A549 (cell line): ENCODE data around the gene IPO9. TPM values are rescaled to one million over a fixed set of nuclear protein-coding genes. Genes with fewer than 3 reads are reported as not detected.

Source experiments
- ATAC-seq, 2 experiments: fragments of 200-7000 bp in 1 of 2; fragments of >200 bp in 1 of 2; cut with Nextera tagmentation in 1 of 2; cut with Tn5 transposase in 1 of 2; 3 replicates each; pipeline versions ENCODE4 v1.8.0 to v1.9.1; 2018 to 2020; ENCODE audit warnings: mild to moderate bottlenecking in 1 of 2, moderate library complexity in 1 of 2
- CTCF ChIA-PET: fragments of 300-600 bp; sonication (Branson Sonifier 250); formaldehyde crosslinking; extraction: SDS; loops from one replicate; lab custom pipeline; 2021; ENCODE audit warnings: antibody characterized with exemption, inconsistent platforms; lab: Yijun Ruan, JAX
- POLR2A ChIA-PET: fragments of 350-600 bp; formaldehyde crosslinking; extraction: SDS; loops from one replicate; lab custom pipeline; 2021; ENCODE audit warnings: antibody characterized with exemption, inconsistent platforms; lab: Yijun Ruan, JAX
- DNase-seq, 2 experiments: peaks; one replicate each; pipeline versions ENCODE4 v3.0.0 to v3.0.0-alpha.2; 2011 to 2016; ENCODE audit warnings: low read depth in 1 of 2, low spot score in 1 of 2
- FAIRE-seq: peaks from 2 replicates; lab custom pipeline; 2011; peaks lifted over from hg19 to GRCh38; lab: Jason Lieb, UNC
- H3K27ac ChIP-seq, 2 experiments: fragments of >200 bp; sonication (Bioruptor Twin); formaldehyde crosslinking; 3 replicates each; pipeline ENCODE4 v1.5.1; 2016 to 2017
- H3K4me1 ChIP-seq: fragments of >200 bp; sonication (Bioruptor Twin); formaldehyde crosslinking; 3 replicates; pipeline ENCODE4 v1.6.1; 2016
- H3K4me2 ChIP-seq: fragments of >200 bp; sonication (Bioruptor Twin); formaldehyde crosslinking; 3 replicates; pipeline ENCODE4 v1.6.1; 2016
- H3K4me3 ChIP-seq: fragments of >200 bp; sonication (Bioruptor Twin); formaldehyde crosslinking; 3 replicates; pipeline ENCODE4 v1.5.1; 2016
- H3K9me3 ChIP-seq: fragments of >200 bp; sonication (Bioruptor Twin); formaldehyde crosslinking; 3 replicates; pipeline ENCODE4 v1.6.1; 2016
- CBX2 ChIP-seq: fragments of 200-600 bp; sonication (generic); IDR thresholded peaks from 2 replicates; pipeline ENCODE4 v1.6.1; 2016; ENCODE audit warnings: low read depth, mild to moderate bottlenecking, borderline replicate concordance
- CBX8 ChIP-seq: fragments of 200-600 bp; sonication (generic); IDR thresholded peaks from 2 replicates; pipeline ENCODE4 v1.6.1; 2016
- CHD4 ChIP-seq: fragments of 200-600 bp; sonication (generic); IDR thresholded peaks from 2 replicates; pipeline ENCODE4 v1.6.1; 2016; ENCODE audit warnings: antibody characterized with exemption, mild to moderate bottlenecking, borderline replicate concordance
- EHF ChIP-seq: fragments of 250-450 bp; sonication (Bioruptor Pico); IDR thresholded peaks from 2 replicates; pipeline ENCODE4 v1.5.0; 2020; ENCODE audit warnings: mild to moderate bottlenecking
- EHMT2 ChIP-seq: fragments of 200-600 bp; sonication (generic); IDR thresholded peaks from 2 replicates; pipeline ENCODE4 v1.6.1; 2016; ENCODE audit warnings: antibody characterized with exemption, low read depth, mild to moderate bottlenecking, moderate library complexity
- EP300 ChIP-seq, 2 experiments: fragments of >200 bp; sonication (Bioruptor Twin); formaldehyde crosslinking; IDR thresholded peaks; 2 replicates in 1 of 2; 3 replicates in 1 of 2; pipeline ENCODE4 v1.6.1; 2016 to 2017
- FOSB ChIP-seq: fragments of 250-450 bp; sonication (Bioruptor Pico); IDR thresholded peaks from 2 replicates; pipeline ENCODE4 v1.5.0; 2020; ENCODE audit warnings: mild to moderate bottlenecking, moderate library complexity
- FOSL2 ChIP-seq, 2 experiments: fragments of 450-650 bp in 1 of 2; fragments of >200 bp in 1 of 2; sonication (Bioruptor Twin) in 1 of 2; formaldehyde crosslinking; IDR thresholded peaks; 2 replicates each; pipeline versions ENCODE4 v1.5.0 to v1.6.1; 2016 to 2020; ENCODE audit warnings: mild to moderate bottlenecking in 1 of 2, moderate library complexity in 1 of 2
- HDAC2 ChIP-seq: fragments of 200-600 bp; sonication (generic); IDR thresholded peaks from 2 replicates; pipeline ENCODE4 v1.6.1; 2016
- HOXB13 ChIP-seq: fragments of 250-450 bp; sonication (Bioruptor Pico); IDR thresholded peaks from 2 replicates; pipeline ENCODE4 v1.5.0; 2020; ENCODE audit warnings: low read depth, mild to moderate bottlenecking, moderate library complexity
- HOXB5 ChIP-seq: fragments of 250-450 bp; sonication (Bioruptor Pico); IDR thresholded peaks from 2 replicates; pipeline ENCODE4 v1.5.0; 2020; ENCODE audit warnings: mild to moderate bottlenecking, moderate library complexity
- MAFK ChIP-seq: fragments of 450-650 bp; IDR thresholded peaks from 2 replicates; pipeline ENCODE4 v1.6.1; 2014; ENCODE audit not compliant: partially characterized antibody
- MYC ChIP-seq: IDR thresholded peaks from 2 replicates; pipeline ENCODE4 v1.6.1; 2012; ENCODE audit warnings: mild to moderate bottlenecking, inconsistent platforms, low read length, improper control_type of control experiment, borderline replicate concordance
- PHF8 ChIP-seq: fragments of 200-600 bp; sonication (generic); IDR thresholded peaks from 2 replicates; pipeline ENCODE4 v1.6.1; 2016; ENCODE audit warnings: low read depth, mild to moderate bottlenecking, antibody characterized with exemption, moderate library complexity, borderline replicate concordance
- POLR2A ChIP-seq: IDR thresholded peaks from 2 replicates; pipeline ENCODE4 v1.6.1; 2012; ENCODE audit warnings: mild to moderate bottlenecking, low read length
- RCOR1 ChIP-seq: fragments of 150-350 bp; IDR thresholded peaks from 2 replicates; pipeline ENCODE4 v1.6.1; 2014; ENCODE audit warnings: antibody characterized with exemption, low read length, low read depth
- RFX5 ChIP-seq: fragments of 450-650 bp; IDR thresholded peaks from 2 replicates; pipeline ENCODE4 v1.7.1; 2014; ENCODE audit warnings: antibody characterized with exemption, mild to moderate bottlenecking, moderate library complexity
- RNF2 ChIP-seq: fragments of 200-600 bp; sonication (generic); IDR thresholded peaks from 2 replicates; pipeline ENCODE4 v1.6.1; 2016; ENCODE audit warnings: low read depth, mild to moderate bottlenecking, antibody characterized with exemption, moderate library complexity, borderline replicate concordance
- SMC3 ChIP-seq: fragments of >200 bp; sonication (Bioruptor Twin); formaldehyde crosslinking; IDR thresholded peaks from 3 replicates; pipeline ENCODE4 v1.6.1; 2018; ENCODE audit warnings: inconsistent platforms
- ZC3H11A ChIP-seq: fragments of 450-650 bp; IDR thresholded peaks from 2 replicates; pipeline ENCODE4 v1.6.1; 2014; ENCODE audit warnings: antibody characterized with exemption, mild to moderate bottlenecking
- ZNF302 ChIP-seq: fragments of 250-450 bp; sonication (Bioruptor Pico); IDR thresholded peaks from 2 replicates; pipeline ENCODE4 v1.9.0; 2021; ENCODE audit warnings: inconsistent platforms, mild to moderate bottlenecking, moderate library complexity
- WGBS: methylation state at CpG from one replicate; pipeline ENCODE4 v1.1.6; 2017; ENCODE audit errors: missing lambda C conversion rate; 5-methylcytosine and 5-hydroxymethylcytosine counted together
- polyA plus RNA-seq, 4 experiments: library from polyadenylated mRNA; depleted of rRNA in 3 of 4; stranded (reverse); fragments of >200 nt; fragmentation: RNase III in 1 of 4; extraction: RNeasy Plus Mini Kit Qiagen cat#74134 plus additional on column Dnase treatment in 1 of 4; gene quantifications; 2 replicates in 3 of 4; 3 replicates in 1 of 4; pipeline ENCODE4 v1.2.3, GENCODE V29; 2011 to 2017
- TF ChIP-seq, protein P1 (sequence below): fragments of 200-600 bp; sonication (generic); IDR thresholded peaks from 2 replicates; pipeline ENCODE4 v1.6.1; 2016; ENCODE audit warnings: antibody characterized with exemption, mild to moderate bottlenecking, moderate library complexity
- TF ChIP-seq, protein P2 (sequence below): fragments of 150-350 bp; IDR thresholded peaks from 2 replicates; pipeline ENCODE4 v1.6.1; 2014; ENCODE audit warnings: low read depth, mild to moderate bottlenecking, low read length
- TF ChIP-seq, protein P3 (sequence below): IDR thresholded peaks from 2 replicates; pipeline ENCODE4 v1.6.1; 2012; ENCODE audit warnings: low read depth, borderline replicate concordance
- TF ChIP-seq, protein P4 (sequence below): fragments of >200 bp; sonication (Bioruptor Twin); formaldehyde crosslinking; IDR thresholded peaks from 2 replicates; pipeline ENCODE4 v1.6.1; 2016
- TF ChIP-seq, protein P5 (sequence below): fragments of 450-650 bp; IDR thresholded peaks from 2 replicates; pipeline ENCODE4 v1.6.1; 2014; ENCODE audit warnings: antibody characterized with exemption

The IPO9 gene
- polyA plus RNA-seq, 2 of the 4 experiments (the other 2 are of a cell fraction): 40.1 to 77.5 TPM

DNA sequence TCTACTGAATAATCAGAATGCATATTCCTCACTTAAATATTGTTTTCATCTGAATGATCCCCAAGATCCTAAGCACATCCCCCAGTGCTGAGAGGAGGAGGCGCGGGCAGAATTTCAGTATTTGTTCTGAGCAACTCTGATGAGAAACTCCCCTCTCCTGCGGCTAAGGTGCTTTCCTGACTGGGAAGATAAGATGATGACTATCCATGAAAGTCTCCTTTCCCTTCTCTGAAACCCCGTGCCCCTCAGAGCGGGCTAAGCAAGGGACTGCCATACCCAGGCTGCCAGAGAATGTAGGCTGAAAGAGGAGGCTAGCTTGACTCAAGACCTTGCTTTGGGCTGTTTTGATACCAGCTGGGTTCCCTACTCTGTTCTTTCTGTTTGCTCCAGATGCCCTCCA, 39.7 kb upstream of the IPO9 start:
- WGBS: 88% methylated on average over 5 of the region's 5 CpGs
- Histone ChIP-seq H3K9me3 (no peaks in the 10 kb centered on the region), H3K4me2 (no peak overlapping the region), H3K4me1 (peaks cover 14% of the 10 kb centered on the region; the same call in 2 of the 3 replicates), H3K27ac (no peak overlapping the region), H3K4me3 (no peak overlapping the region)
- TF ChIP-seq, protein P1, sequence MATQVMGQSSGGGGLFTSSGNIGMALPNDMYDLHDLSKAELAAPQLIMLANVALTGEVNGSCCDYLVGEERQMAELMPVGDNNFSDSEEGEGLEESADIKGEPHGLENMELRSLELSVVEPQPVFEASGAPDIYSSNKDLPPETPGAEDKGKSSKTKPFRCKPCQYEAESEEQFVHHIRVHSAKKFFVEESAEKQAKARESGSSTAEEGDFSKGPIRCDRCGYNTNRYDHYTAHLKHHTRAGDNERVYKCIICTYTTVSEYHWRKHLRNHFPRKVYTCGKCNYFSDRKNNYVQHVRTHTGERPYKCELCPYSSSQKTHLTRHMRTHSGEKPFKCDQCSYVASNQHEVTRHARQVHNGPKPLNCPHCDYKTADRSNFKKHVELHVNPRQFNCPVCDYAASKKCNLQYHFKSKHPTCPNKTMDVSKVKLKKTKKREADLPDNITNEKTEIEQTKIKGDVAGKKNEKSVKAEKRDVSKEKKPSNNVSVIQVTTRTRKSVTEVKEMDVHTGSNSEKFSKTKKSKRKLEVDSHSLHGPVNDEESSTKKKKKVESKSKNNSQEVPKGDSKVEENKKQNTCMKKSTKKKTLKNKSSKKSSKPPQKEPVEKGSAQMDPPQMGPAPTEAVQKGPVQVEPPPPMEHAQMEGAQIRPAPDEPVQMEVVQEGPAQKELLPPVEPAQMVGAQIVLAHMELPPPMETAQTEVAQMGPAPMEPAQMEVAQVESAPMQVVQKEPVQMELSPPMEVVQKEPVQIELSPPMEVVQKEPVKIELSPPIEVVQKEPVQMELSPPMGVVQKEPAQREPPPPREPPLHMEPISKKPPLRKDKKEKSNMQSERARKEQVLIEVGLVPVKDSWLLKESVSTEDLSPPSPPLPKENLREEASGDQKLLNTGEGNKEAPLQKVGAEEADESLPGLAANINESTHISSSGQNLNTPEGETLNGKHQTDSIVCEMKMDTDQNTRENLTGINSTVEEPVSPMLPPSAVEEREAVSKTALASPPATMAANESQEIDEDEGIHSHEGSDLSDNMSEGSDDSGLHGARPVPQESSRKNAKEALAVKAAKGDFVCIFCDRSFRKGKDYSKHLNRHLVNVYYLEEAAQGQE: no peak
- TF ChIP-seq, protein P2, sequence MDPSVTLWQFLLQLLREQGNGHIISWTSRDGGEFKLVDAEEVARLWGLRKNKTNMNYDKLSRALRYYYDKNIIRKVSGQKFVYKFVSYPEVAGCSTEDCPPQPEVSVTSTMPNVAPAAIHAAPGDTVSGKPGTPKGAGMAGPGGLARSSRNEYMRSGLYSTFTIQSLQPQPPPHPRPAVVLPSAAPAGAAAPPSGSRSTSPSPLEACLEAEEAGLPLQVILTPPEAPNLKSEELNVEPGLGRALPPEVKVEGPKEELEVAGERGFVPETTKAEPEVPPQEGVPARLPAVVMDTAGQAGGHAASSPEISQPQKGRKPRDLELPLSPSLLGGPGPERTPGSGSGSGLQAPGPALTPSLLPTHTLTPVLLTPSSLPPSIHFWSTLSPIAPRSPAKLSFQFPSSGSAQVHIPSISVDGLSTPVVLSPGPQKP: no peak
- TF ChIP-seq RCOR1 (no peak), EHMT2 (no peak), SMC3 (no peak), EP300 (IDR thresholded peaks at IDR 0.05) (no peak), RNF2 (no peak), HOXB13 (no peak), EHF (CRISPR knock-in tag) (no peak), CBX2 (no peak), PHF8 (no peak), CHD4 (no peak), ZNF302 (CRISPR knock-in tag) (no peak), HDAC2 (no peak), ZC3H11A (no peak), CBX8 (no peak)
- TF ChIP-seq, protein P3, sequence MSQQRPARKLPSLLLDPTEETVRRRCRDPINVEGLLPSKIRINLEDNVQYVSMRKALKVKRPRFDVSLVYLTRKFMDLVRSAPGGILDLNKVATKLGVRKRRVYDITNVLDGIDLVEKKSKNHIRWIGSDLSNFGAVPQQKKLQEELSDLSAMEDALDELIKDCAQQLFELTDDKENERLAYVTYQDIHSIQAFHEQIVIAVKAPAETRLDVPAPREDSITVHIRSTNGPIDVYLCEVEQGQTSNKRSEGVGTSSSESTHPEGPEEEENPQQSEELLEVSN: no peak
- TF ChIP-seq, protein P4, sequence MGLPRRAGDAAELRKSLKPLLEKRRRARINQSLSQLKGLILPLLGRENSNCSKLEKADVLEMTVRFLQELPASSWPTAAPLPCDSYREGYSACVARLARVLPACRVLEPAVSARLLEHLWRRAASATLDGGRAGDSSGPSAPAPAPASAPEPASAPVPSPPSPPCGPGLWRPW: no peak
- TF ChIP-seq, protein P5, sequence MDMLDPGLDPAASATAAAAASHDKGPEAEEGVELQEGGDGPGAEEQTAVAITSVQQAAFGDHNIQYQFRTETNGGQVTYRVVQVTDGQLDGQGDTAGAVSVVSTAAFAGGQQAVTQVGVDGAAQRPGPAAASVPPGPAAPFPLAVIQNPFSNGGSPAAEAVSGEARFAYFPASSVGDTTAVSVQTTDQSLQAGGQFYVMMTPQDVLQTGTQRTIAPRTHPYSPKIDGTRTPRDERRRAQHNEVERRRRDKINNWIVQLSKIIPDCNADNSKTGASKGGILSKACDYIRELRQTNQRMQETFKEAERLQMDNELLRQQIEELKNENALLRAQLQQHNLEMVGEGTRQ: no peak
- FAIRE-seq (no peak), ATAC-seq (no peak), DNase-seq (no peak)
- POLR2A ChIA-PET: no interaction called here
- CTCF ChIA-PET: interaction anchor here (0.7 to 24.4 kb wide), 7 partner anchors 15 to 255 kb away, joined by 3 to 903 read pairs (median 10); partner anchors contain the start of gene NAV1

DNA sequence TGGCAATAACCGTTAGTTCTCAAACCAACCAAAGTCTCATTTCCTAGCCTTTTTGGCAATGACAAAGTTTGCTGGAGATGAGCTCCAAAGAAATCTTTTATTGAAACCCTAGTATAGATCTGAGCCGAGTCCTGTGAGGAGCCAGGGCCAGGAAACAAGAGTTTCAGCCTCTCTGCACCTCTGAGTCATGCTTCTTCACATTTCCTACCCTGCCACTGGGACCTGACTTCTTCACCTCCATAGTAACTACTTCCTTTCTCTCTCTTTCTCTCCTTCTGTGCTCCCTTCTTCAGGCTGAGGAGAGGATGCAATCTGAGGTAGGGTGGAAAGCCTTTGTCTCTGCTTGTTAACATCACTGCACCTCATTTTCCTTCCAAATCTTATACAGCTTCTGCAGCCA, 38.7 kb upstream of the IPO9 start:
- ChIA-PET POLR2A (no interaction called here), CTCF (interaction anchor here (0.7 to 24.4 kb wide), 9 partner anchors 13 to 256 kb away, joined by 3 to 903 read pairs (median 10); partner anchors contain the start of gene NAV1)
- Histone ChIP-seq H3K9me3 (no peaks in the 10 kb centered on the region), H3K4me3 (no peak overlapping the region), H3K4me1 (peaks cover 14% of the 10 kb centered on the region; the same call in 2 of the 3 replicates), H3K27ac (no peak overlapping the region), H3K4me2 (no peak overlapping the region)
- WGBS: 77% methylated on average over 2 of the region's 2 CpGs
- no peak for DNase-seq
- no peak for FAIRE-seq
- no peak for ATAC-seq
- TF ChIP-seq FOSB (CRISPR knock-in tag) (no peak), POLR2A (no peak), SMC3 (no peak), MAFK (no peak), FOSL2 (IDR thresholded peaks at IDR 0.05) (no peak), FOSL2 (CRISPR knock-in tag; IDR thresholded peaks at IDR 0.05) (no peak), MYC (no peak), CBX2 (no peak), HOXB5 (CRISPR knock-in tag) (no peak), RFX5 (no peak)
- TF ChIP-seq, protein P1: no peak
- TF ChIP-seq, protein P4: no peak
